ENCODE data around the gene HDAC6.
"Not testable (repeated sequence)": the region's sequence is repeated elsewhere in the genome, so short reads cannot be mapped to it uniquely, and the experiment has no call there.

GRCh38 chrX:48819394-48819793, 17.5 kb downstream of the HDAC6 start:
- not testable (repeated sequence) for TF ChIP-seq ZNF133 (tag by site-specific recombination; IDR thresholded peaks at IDR 0.05); ZNF138 (tag by site-specific recombination; IDR thresholded peaks at IDR 0.05; ENCODE audit: borderline replicate concordance); ZFP37 (tag by site-specific recombination; IDR thresholded peaks at IDR 0.05); ZSCAN30 (tag by site-specific recombination; IDR thresholded peaks at IDR 0.05); YY1 (tag by site-specific recombination; IDR thresholded peaks at IDR 0.05); REST (tag by site-specific recombination; IDR thresholded peaks at IDR 0.05); FEZF1 (tag by site-specific recombination; IDR thresholded peaks at IDR 0.05)

Data from HEK293 (cell line).